GM18868 (cell line): ENCODE data around the gene PGBD5.

ENCODE experiments used
- ATAC-seq: cut with Tn5 transposase; IDR thresholded peaks from one replicate; pipeline ENCODE4 v1.9.1; 2021; ENCODE audit warnings: mild to moderate bottlenecking, moderate library complexity; ENCODE audit not compliant: unreplicated experiment

PGBD5 gene

DNA sequence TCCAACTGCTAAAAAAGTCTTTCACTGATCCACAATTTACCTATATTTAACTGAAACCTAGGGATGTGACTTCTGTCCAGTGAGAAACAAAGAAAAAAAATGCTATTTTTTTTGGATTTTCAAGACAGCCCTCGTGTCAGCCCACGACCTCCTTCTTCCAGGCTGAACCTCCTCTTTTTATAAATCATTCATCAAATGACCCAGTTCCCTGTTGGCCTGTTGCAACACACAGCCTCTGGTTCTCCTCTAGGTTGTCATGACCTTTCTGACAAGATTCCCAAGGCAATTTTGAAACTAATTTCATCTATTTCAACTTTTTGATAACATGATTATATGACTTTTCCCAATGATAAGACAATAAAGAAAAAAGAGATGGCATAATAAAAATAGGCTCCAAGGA is 74.6 kb downstream of the PGBD5 start:
- ATAC-seq, result no peak

DNA sequence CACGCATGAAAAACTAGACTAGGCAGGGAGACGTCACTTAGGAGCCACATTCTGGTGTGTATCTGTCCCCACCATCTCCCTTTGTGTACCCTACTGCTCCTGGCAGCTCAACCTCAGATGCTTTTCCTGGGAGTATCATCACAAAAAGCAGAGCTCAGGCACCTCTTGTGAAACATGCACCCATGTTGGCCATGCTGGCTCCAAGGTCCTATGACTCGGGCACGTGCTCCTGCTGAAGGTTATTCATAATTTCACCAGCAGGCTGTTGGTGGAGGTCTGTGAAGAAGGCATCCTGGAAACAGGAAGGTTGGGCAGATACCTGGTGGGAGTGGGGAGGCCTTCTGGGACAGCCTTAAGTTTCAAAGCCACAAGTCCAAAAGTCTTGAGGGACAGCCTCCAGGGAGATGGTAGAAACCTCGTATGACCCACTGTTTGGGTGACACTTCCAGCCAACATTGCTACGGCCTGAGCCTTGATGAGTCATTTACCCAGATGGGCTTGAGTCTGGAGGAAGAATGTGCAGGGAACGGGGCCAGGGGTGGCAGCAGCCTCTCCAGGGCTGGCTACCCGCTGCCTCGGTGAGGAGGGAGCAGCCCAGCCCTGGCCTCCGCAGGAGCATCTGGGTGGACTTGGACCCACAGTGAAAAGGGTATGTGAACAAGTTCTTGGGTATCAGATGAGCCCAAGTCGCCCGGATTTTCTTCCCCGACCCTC is 75.8 kb downstream of the PGBD5 start:
- ATAC-seq, result no peak

DNA sequence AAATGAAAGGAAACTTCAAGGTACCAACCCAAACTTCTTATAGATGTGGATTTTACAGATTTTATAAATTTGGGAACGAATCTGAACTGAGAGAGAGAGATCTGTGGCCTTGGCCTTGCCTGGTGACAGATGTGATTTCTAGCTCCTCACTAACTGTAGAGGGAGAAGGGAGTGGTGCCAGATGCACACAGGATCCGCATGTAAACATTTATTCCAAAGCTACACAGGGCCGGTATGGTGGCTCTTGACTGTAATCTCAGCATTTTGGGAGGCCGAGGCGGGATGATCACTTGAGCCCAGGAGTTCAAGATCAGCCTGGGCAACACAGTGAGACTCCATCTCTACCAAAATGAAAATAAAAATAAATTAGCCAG is 77.1 kb downstream of the PGBD5 start:
- no peak for ATAC-seq

DNA sequence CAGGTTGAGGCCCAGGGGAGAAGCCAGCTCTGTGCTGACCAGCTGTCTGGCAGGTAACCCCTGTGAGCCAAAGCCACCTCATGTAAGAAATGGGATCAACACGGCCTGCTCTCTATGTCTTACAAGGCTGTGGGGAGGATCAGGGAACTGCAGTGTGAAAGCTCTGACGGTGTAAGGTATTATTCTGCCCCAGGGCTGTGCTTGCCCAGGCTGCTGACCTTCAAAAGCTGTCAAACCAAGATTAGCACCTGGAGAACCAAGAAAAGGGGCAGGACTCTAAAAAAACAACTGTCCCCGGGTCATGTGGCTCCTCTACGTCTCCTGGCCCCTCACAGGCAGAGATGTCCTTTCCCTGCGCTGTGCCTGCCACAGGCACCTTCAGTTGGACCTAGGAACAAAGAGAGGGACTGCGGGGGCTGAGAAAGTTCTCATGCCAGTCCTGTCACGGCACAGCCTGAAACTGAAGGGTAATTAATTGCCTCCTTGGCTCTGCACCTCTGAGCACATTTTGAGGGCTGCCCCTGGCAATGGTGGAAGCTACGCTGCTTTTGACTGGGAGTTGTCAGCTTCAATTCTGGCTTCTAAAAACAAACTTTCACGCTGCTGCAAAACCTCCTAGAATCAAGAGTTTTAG is 77.6 kb downstream of the PGBD5 start:
- no peak for ATAC-seq

DNA sequence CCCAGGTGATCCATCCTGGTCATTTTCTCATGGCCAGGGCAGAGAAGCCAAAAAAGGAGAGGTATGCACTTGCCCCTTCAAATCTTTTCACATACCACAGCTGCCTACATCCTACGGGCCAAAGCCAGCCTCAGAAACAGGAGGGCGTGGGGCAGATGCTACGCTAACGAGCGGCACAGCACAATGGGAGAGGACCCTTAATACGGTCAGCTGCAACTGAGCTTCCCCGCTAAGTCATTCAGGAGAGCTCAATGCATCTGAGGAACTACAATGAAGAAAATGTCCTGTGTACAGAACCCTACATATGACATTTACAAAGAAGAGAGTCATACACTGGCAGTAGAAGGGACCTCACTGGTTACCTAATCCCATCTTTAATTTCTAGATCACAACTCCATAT is 78.2 kb downstream of the PGBD5 start:
- no peak for ATAC-seq

GRCh38 chr1:230345139-230345885 is 80.8 kb downstream of the PGBD5 start:
- ATAC-seq, result no peak

GRCh38 chr1:230342699-230343098 is 83.4 kb downstream of the PGBD5 start:
- no peak for ATAC-seq

GRCh38 chr1:230342019-230342418 is 84.1 kb downstream of the PGBD5 start:
- no peak for ATAC-seq

DNA sequence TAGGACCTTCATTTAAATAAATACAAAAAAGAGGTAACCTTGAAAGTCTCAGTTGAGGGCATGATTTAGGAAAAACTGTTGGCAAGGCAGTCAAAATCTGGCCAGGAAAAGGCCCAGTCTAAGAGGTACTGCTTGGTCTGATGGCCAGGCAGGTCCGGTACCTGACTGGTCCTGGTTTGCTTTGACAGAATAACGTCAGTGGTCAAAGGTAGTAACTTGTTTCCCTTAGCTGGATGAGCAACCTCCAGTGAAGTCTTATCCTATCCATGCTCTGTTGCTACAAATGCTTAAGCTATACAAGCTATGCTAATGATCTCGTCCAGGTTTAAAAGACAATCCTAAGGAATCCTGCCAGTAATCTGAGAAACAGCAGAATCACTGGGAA is 85.0 kb downstream of the PGBD5 start:
- ATAC-seq, result no peak

GRCh38 chr1:230340526-230341161 is 85.5 kb downstream of the PGBD5 start:
- ATAC-seq, result no peak

DNA sequence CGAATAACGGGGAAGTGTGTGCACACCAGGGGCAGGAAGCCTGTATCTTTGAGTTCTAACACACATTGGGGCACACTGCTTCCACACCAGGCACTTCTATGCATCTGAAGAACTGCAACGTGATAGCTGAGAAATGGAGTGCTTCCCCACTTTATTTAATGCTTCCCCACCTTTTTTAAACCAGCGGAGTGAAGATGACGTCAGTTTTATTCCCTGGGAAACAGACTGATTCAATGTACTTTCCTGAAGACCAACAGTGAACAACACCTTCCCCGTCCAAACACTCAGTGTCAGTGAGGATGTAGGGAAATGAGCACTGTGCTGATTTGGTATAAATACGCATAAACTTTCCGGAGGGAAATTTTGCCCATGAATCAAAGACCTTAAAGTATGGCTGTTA is 87.1 kb downstream of the PGBD5 start:
- ATAC-seq, result no peak

GRCh38 chr1:230337266-230337665 is 88.9 kb downstream of the PGBD5 start:
- ATAC-seq, result no peak

DNA sequence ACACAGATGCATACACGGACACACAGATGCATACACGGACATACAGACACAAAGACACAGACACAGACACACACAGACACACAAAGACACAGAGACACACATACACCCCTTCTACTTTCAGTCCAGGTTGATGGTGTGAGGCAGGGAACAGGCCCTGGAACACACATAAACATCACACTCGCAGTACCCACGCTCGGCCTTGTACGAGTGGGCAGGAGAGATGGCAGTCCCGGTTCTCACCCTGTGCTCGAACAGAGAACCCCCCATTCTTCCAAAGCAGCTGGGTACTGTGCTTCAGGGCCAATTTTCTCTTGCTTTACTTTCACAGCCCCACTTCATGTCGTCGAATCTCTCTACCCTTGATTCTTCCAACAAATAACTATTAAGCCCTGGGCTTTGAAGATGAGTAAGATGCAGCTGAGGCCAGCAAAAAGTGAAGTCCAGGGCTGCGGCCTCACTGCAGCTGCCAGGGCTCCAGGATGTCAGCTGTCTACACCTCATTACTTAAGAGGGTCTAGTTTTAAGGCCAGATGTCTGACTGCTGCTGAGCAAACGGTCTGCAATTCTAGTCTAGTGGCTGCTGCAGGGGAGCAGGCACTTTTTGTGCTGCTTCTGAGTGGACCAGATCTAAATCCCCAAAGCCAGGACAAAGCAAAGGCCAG is 90.1 kb downstream of the PGBD5 start:
- ATAC-seq, result no peak

- ATAC-seq, result no peak
Measured at GRCh38 chr1:230334447-230334837, 91.7 kb downstream of the PGBD5 start.

GRCh38 chr1:230333590-230334446 is 92.3 kb downstream of the PGBD5 start:
- no peak for ATAC-seq

GRCh38 chr1:230332575-230333066 is 93.5 kb downstream of the PGBD5 start:
- no peak for ATAC-seq

DNA sequence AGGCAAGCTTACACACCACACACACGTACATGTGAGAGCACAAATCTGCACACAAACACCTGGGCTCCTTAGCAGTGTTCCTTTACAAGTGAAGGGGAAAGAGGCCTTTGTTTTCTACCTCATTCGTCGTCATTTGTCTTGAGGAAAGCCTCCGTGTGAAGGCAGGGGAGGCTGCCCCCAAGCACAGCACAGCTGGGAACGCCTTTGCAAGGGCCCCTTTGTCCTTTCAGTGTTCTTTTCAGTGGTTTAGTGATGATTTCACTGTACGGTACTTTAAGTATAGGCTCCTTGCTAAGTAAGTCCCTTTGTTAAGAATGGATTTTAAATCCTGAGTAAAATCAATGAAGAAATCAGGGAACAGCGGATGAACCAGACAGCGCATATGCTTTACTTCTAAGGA is 94.1 kb downstream of the PGBD5 start:
- no peak for ATAC-seq

DNA sequence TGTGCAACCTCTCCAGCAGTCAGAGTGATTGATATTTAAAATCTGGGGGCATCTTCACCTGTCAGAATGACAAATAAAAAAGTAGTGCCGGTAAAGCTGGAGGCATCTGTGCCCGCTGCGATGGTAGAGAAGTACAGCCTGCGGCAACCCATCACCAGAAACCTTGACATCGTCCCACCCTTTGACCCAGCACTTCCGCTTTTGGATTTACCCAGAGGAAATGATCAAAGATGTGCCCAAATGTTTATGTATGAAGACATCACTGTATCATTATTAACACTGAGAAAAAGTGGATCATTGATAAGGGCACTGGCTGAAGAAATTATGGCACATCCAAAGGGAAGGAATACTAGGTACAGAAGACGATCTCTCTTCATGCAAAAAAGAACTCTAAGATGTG is 96.0 kb downstream of the PGBD5 start:
- ATAC-seq, result no peak

DNA sequence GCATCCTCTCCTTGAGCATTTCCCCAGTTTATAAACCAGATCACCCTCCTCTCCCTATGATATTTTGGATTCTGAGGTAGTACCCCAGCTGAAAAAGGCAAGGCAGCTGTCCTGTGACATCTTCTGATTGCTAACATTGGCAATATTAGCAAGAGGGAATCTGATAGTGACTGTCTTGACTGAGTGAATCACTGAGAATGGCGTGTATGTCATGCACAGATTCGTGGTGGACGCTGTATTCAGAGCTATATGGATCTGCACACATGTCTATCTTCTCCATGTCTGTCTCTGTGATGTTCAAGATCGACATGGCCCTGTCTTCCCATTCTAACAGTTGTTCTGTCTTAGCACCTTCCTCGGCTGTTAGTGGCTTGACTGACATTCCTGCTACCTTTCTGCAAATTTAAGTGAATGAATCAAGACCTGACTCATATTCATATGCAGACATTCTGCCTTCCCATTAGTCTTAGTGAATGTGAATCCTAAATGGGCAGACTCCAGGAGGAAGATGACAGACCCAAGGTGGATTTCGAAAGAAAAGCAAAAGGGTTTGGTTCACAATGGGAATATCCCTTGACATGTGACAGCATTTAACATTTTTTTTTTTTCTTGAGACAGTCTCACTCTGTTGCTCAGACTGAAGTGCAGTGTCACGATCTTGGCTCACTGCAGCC is 97.7 kb downstream of the PGBD5 start:
- no peak for ATAC-seq

DNA sequence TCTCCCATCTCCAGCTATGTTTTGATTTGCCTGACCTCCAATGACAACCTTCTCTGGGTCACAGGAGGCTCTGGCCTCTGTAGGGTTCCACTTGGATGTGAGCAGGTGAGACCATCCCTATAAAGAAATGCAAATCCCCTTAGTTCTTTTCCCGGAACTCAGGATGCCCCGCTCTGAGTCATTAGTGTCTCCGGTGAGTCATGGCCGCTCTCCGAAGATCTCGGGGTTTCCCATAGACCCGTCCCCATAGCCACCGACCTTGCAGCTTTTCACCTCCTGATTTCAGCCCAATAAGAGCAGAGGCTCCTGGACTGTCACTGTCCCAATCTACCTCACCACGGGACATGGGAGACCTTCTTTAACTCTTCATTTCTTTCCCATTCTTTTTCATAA is 98.2 kb downstream of the PGBD5 start:
- ATAC-seq, result no peak
